NCI-H345 (cell line): Measurements from ENCODE around the gene BCL6.
"Not testable (repeated sequence)": the region's sequence is repeated elsewhere in the genome, so short reads cannot be mapped to it uniquely, and the experiment has no call there.

Experiments
- DNase-seq: peaks from one replicate; lab custom pipeline; 2025; lab: John Stamatoyannopoulos, UW

The BCL6 gene

GRCh38 chr3:187713504-187713903, 31.8 kb downstream of the BCL6 start:
- DNase-seq, result no peak

GRCh38 chr3:187709155-187709554, 36.1 kb downstream of the BCL6 start:
- DNase-seq, result no peak

- no peak for DNase-seq
Measured at GRCh38 chr3:187708696-187709095, 36.6 kb downstream of the BCL6 start.

- no peak for DNase-seq
Measured at GRCh38 chr3:187706971-187707370, 38.3 kb downstream of the BCL6 start.

- DNase-seq, result no peak
Measured at GRCh38 chr3:187705164-187705563, 40.1 kb downstream of the BCL6 start.

GRCh38 chr3:187702507-187703033, 42.7 kb downstream of the BCL6 start, which contains the start of gene RTP2:
Gene RTP2, minus strand, starts transcription at chr3:187702557. Its CDS starts 429 bp downstream, at chr3:187702128.
- DNase-seq, result no peak

GRCh38 chr3:187700249-187700648, 45.0 kb downstream of the BCL6 start:
- DNase-seq, result no peak

- no peak for DNase-seq
Measured at GRCh38 chr3:187698499-187699399, 46.5 kb downstream of the BCL6 start.

GRCh38 chr3:187696021-187696420, 49.2 kb downstream of the BCL6 start:
- no peak for DNase-seq

GRCh38 chr3:187695449-187695848, 49.8 kb downstream of the BCL6 start:
- DNase-seq, result no peak

- no peak for DNase-seq
Measured at GRCh38 chr3:187694801-187695200, 50.5 kb downstream of the BCL6 start.

- DNase-seq, result no peak
Measured at GRCh38 chr3:187693431-187693830, 51.8 kb downstream of the BCL6 start.

- no peak for DNase-seq
Measured at GRCh38 chr3:187689984-187690383, 55.3 kb downstream of the BCL6 start.

GRCh38 chr3:187686621-187687273, 58.5 kb downstream of the BCL6 start:
- DNase-seq, result no peak

- DNase-seq, result no peak
Measured at GRCh38 chr3:187685948-187686347, 59.3 kb downstream of the BCL6 start.

- no peak for DNase-seq
Measured at GRCh38 chr3:187684880-187685279, 60.4 kb downstream of the BCL6 start.

- DNase-seq, result no peak
Measured at GRCh38 chr3:187684444-187684843, 60.8 kb downstream of the BCL6 start.

- DNase-seq, result not testable (repeated sequence)
Measured at GRCh38 chr3:187681756-187682155, 63.5 kb downstream of the BCL6 start.

GRCh38 chr3:187679638-187680396, 65.5 kb downstream of the BCL6 start:
- peak; percentile 79 for DNase-seq

- DNase-seq, result peak; percentile 59
Measured at GRCh38 chr3:187678726-187679268, 66.5 kb downstream of the BCL6 start.

GRCh38 chr3:187677604-187678003, 67.7 kb downstream of the BCL6 start:
- no peak for DNase-seq

- DNase-seq, result no peak
Measured at GRCh38 chr3:187673012-187673411, 72.3 kb downstream of the BCL6 start.
